WTC11 (cell line): ENCODE data around the gene NR2F1.

Experiments
- CREB1 ChIP-seq: sonication (generic); formaldehyde crosslinking; IDR thresholded peaks from 2 replicates; pipeline ENCODE4 v1.8.0; 2023; ENCODE audit warnings: mild to moderate bottlenecking, missing genetic modification reagents
- FOXJ3 ChIP-seq: sonication (generic); formaldehyde crosslinking; IDR thresholded peaks from 2 replicates; pipeline ENCODE4 v1.9.0; 2021; ENCODE audit warnings: missing genetic modification reagents, mild to moderate bottlenecking, borderline replicate concordance
- NR2C2 ChIP-seq: sonication (generic); formaldehyde crosslinking; IDR thresholded peaks from 2 replicates; pipeline ENCODE4 v1.8.0; 2022; ENCODE audit warnings: mild to moderate bottlenecking, missing genetic modification reagents
- SP1 ChIP-seq: sonication (generic); formaldehyde crosslinking; conservative IDR thresholded peaks from 2 replicates; pipeline ENCODE4 v1.8.1; 2022; ENCODE audit warnings: missing genetic modification reagents
- USF1 ChIP-seq: sonication (generic); formaldehyde crosslinking; IDR thresholded peaks from 2 replicates; pipeline ENCODE4 v1.8.0; 2022; ENCODE audit warnings: mild to moderate bottlenecking, missing genetic modification reagents
- ZBTB21 ChIP-seq: sonication (generic); formaldehyde crosslinking; IDR thresholded peaks from 2 replicates; pipeline ENCODE4 v1.8.1; 2023; ENCODE audit warnings: mild to moderate bottlenecking, missing genetic modification reagents, borderline replicate concordance
- ZNF512 ChIP-seq: sonication (generic); formaldehyde crosslinking; IDR thresholded peaks from 2 replicates; pipeline ENCODE4 v1.8.1; 2022; ENCODE audit warnings: missing genetic modification reagents, borderline replicate concordance
- TF ChIP-seq, protein P1 (sequence below): fragments of 250-450 bp; sonication (Bioruptor Pico); IDR thresholded peaks from 2 replicates; pipeline ENCODE4 v1.9.0; 2021; ENCODE audit warnings: mild to moderate bottlenecking
- TF ChIP-seq, protein P2 (sequence below): fragments of 200-600 bp; IDR thresholded peaks from 2 replicates; pipeline ENCODE4 v1.8.0; 2022; ENCODE audit warnings: antibody characterized with exemption
- TF ChIP-seq, protein P3 (sequence below): sonication (generic); formaldehyde crosslinking; IDR thresholded peaks from 2 replicates; pipeline ENCODE4 v1.8.0; 2022; ENCODE audit warnings: mild to moderate bottlenecking, missing genetic modification reagents
- TF ChIP-seq, protein P4 (sequence below): sonication (generic); formaldehyde crosslinking; IDR thresholded peaks from 2 replicates; pipeline ENCODE4 v1.8.0; 2022; ENCODE audit warnings: mild to moderate bottlenecking, missing genetic modification reagents
- TF ChIP-seq, protein P5 (sequence below): sonication (generic); formaldehyde crosslinking; IDR thresholded peaks from 2 replicates; pipeline ENCODE4 v1.8.1; 2023; ENCODE audit warnings: mild to moderate bottlenecking, missing genetic modification reagents, borderline replicate concordance
- TF ChIP-seq, protein P6 (sequence below): sonication (generic); formaldehyde crosslinking; IDR thresholded peaks from 2 replicates; pipeline ENCODE4 v1.8.0; 2022; ENCODE audit warnings: missing genetic modification reagents
- TF ChIP-seq, protein P7 (sequence below): sonication (generic); formaldehyde crosslinking; IDR thresholded peaks from 2 replicates; pipeline ENCODE4 v1.8.1; 2023; ENCODE audit warnings: mild to moderate bottlenecking, missing genetic modification reagents, moderate library complexity

DNA sequence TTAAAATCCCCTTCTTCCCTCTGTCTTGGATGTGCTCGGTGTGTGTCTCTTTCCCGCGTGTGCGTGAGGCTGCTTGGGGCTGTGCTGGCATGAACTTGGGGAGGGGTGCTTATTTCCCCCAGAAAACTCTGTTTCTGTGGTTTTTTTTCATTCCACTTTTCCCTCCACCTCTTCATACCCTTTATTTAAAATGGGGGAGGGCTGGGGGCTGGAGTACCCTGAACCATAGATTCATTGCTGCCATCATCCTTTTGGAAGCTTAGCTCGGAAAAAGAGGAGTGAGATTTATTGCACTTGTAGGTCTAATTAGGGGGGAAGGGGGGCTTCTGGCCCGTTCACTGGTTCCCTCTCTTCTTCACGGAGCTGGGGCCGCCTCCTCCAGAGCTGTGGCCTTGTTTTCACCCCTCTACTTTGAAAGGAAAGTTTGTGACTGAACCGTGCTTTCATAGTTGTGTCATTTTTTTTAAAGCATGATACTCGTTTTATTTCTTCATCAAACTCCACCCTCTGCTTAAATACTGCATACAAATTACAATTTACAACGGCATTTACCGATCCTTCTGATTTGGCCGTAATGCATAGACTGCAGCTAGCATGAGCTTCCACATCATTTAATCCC lies 2.9 kb downstream of the NR2F1 start:
- TF ChIP-seq, protein P1, sequence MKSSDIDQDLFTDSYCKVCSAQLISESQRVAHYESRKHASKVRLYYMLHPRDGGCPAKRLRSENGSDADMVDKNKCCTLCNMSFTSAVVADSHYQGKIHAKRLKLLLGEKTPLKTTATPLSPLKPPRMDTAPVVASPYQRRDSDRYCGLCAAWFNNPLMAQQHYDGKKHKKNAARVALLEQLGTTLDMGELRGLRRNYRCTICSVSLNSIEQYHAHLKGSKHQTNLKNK: no peak
- TF ChIP-seq, protein P2, sequence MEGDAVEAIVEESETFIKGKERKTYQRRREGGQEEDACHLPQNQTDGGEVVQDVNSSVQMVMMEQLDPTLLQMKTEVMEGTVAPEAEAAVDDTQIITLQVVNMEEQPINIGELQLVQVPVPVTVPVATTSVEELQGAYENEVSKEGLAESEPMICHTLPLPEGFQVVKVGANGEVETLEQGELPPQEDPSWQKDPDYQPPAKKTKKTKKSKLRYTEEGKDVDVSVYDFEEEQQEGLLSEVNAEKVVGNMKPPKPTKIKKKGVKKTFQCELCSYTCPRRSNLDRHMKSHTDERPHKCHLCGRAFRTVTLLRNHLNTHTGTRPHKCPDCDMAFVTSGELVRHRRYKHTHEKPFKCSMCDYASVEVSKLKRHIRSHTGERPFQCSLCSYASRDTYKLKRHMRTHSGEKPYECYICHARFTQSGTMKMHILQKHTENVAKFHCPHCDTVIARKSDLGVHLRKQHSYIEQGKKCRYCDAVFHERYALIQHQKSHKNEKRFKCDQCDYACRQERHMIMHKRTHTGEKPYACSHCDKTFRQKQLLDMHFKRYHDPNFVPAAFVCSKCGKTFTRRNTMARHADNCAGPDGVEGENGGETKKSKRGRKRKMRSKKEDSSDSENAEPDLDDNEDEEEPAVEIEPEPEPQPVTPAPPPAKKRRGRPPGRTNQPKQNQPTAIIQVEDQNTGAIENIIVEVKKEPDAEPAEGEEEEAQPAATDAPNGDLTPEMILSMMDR: no peak
- TF ChIP-seq ZBTB21: no peak
- TF ChIP-seq, protein P3, sequence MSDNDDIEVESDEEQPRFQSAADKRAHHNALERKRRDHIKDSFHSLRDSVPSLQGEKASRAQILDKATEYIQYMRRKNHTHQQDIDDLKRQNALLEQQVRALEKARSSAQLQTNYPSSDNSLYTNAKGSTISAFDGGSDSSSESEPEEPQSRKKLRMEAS (CRISPR knock-in tag): no peak
- no peak for TF ChIP-seq FOXJ3 (CRISPR knock-in tag)
- TF ChIP-seq, protein P4, sequence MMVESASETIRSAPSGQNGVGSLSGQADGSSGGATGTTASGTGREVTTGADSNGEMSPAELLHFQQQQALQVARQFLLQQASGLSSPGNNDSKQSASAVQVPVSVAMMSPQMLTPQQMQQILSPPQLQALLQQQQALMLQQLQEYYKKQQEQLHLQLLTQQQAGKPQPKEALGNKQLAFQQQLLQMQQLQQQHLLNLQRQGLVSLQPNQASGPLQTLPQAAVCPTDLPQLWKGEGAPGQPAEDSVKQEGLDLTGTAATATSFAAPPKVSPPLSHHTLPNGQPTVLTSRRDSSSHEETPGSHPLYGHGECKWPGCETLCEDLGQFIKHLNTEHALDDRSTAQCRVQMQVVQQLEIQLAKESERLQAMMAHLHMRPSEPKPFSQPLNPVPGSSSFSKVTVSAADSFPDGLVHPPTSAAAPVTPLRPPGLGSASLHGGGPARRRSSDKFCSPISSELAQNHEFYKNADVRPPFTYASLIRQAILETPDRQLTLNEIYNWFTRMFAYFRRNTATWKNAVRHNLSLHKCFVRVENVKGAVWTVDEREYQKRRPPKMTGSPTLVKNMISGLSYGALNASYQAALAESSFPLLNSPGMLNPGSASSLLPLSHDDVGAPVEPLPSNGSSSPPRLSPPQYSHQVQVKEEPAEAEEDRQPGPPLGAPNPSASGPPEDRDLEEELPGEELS (CRISPR knock-in tag): no peak
- TF ChIP-seq ZNF512 (CRISPR knock-in tag): no peak
- no peak for TF ChIP-seq SP1
- no peak for TF ChIP-seq CREB1 (CRISPR knock-in tag)
- TF ChIP-seq, protein P5, sequence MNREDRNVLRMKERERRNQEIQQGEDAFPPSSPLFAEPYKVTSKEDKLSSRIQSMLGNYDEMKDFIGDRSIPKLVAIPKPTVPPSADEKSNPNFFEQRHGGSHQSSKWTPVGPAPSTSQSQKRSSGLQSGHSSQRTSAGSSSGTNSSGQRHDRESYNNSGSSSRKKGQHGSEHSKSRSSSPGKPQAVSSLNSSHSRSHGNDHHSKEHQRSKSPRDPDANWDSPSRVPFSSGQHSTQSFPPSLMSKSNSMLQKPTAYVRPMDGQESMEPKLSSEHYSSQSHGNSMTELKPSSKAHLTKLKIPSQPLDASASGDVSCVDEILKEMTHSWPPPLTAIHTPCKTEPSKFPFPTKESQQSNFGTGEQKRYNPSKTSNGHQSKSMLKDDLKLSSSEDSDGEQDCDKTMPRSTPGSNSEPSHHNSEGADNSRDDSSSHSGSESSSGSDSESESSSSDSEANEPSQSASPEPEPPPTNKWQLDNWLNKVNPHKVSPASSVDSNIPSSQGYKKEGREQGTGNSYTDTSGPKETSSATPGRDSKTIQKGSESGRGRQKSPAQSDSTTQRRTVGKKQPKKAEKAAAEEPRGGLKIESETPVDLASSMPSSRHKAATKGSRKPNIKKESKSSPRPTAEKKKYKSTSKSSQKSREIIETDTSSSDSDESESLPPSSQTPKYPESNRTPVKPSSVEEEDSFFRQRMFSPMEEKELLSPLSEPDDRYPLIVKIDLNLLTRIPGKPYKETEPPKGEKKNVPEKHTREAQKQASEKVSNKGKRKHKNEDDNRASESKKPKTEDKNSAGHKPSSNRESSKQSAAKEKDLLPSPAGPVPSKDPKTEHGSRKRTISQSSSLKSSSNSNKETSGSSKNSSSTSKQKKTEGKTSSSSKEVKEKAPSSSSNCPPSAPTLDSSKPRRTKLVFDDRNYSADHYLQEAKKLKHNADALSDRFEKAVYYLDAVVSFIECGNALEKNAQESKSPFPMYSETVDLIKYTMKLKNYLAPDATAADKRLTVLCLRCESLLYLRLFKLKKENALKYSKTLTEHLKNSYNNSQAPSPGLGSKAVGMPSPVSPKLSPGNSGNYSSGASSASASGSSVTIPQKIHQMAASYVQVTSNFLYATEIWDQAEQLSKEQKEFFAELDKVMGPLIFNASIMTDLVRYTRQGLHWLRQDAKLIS (CRISPR knock-in tag): no peak
- TF ChIP-seq NR2C2 (CRISPR knock-in tag): no peak
- TF ChIP-seq USF1 (CRISPR knock-in tag): no peak
- TF ChIP-seq, protein P6, sequence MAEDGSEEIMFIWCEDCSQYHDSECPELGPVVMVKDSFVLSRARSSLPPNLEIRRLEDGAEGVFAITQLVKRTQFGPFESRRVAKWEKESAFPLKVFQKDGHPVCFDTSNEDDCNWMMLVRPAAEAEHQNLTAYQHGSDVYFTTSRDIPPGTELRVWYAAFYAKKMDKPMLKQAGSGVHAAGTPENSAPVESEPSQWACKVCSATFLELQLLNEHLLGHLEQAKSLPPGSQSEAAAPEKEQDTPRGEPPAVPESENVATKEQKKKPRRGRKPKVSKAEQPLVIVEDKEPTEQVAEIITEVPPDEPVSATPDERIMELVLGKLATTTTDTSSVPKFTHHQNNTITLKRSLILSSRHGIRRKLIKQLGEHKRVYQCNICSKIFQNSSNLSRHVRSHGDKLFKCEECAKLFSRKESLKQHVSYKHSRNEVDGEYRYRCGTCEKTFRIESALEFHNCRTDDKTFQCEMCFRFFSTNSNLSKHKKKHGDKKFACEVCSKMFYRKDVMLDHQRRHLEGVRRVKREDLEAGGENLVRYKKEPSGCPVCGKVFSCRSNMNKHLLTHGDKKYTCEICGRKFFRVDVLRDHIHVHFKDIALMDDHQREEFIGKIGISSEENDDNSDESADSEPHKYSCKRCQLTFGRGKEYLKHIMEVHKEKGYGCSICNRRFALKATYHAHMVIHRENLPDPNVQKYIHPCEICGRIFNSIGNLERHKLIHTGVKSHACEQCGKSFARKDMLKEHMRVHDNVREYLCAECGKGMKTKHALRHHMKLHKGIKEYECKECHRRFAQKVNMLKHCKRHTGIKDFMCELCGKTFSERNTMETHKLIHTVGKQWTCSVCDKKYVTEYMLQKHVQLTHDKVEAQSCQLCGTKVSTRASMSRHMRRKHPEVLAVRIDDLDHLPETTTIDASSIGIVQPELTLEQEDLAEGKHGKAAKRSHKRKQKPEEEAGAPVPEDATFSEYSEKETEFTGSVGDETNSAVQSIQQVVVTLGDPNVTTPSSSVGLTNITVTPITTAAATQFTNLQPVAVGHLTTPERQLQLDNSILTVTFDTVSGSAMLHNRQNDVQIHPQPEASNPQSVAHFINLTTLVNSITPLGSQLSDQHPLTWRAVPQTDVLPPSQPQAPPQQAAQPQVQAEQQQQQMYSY (CRISPR knock-in tag): no peak
- TF ChIP-seq, protein P7, sequence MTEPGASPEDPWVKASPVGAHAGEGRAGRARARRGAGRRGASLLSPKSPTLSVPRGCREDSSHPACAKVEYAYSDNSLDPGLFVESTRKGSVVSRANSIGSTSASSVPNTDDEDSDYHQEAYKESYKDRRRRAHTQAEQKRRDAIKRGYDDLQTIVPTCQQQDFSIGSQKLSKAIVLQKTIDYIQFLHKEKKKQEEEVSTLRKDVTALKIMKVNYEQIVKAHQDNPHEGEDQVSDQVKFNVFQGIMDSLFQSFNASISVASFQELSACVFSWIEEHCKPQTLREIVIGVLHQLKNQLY (CRISPR knock-in tag): no peak
